Liver (tissue), 3 donors: ENCODE measurements around the gene HRCT1.
A peak's percentile ranks its signal among the peaks of the same experiment; 100 is the strongest.

Experiments
- ATF3 ChIP-seq: IDR thresholded peaks from 2 replicates; pipeline ENCODE4 v1.6.1; 2016; ENCODE audit warnings: antibody characterized with exemption
- CTCF ChIP-seq: fragments of 150-350 bp; IDR thresholded peaks from 2 replicates; pipeline ENCODE4 v1.5.1; 2017; ENCODE audit warnings: improper control_type of control experiment, low read depth, low read length; ENCODE audit not compliant: missing input control
- FOXA2 ChIP-seq: IDR thresholded peaks from 2 replicates; pipeline ENCODE4 v1.6.1; 2016; ENCODE audit warnings: antibody characterized with exemption
- MAX ChIP-seq: IDR thresholded peaks from 2 replicates; pipeline ENCODE4 v1.6.1; 2016; ENCODE audit warnings: antibody characterized with exemption
- REST ChIP-seq: IDR thresholded peaks from 2 replicates; pipeline ENCODE4 v1.6.1; 2016; ENCODE audit warnings: antibody characterized with exemption, mild to moderate bottlenecking
- SP1 ChIP-seq: IDR thresholded peaks from 2 replicates; pipeline ENCODE4 v1.6.1; 2018; ENCODE audit warnings: antibody characterized with exemption, mild to moderate bottlenecking
- TAF1 ChIP-seq: conservative IDR thresholded peaks from 2 replicates; pipeline ENCODE4 v1.6.1; 2016; ENCODE audit warnings: antibody characterized with exemption, mild to moderate bottlenecking
- ZBTB33 ChIP-seq: IDR thresholded peaks from 2 replicates; pipeline ENCODE4 v1.6.1; 2016; ENCODE audit warnings: antibody characterized with exemption
- donor health status: healthy.
- donor health status: healthy.

- TF ChIP-seq MAX (no peak), CTCF (peak; percentile 73), TAF1 (no peak), SP1 (no peak), ATF3 (no peak), REST (peak; percentile 41), FOXA2 (no peak), ZBTB33 (no peak)
These were observed 3.0 kb upstream of the HRCT1 start for GRCh38 chr9:35903049-35903448.
